OCI-LY3 (cell line): ENCODE data around the gene C20orf173.

Experiments
- CTCF ChIP-seq: fragments of 200-600, 300-600 bp; sonication (generic); IDR thresholded peaks from 2 replicates; pipeline ENCODE4 v1.5.1; 2014; ENCODE audit warnings: antibody characterized with exemption, low read length, low read depth
- EZH2phosphoT487 ChIP-seq: fragments of 200-600 bp; shearing (Covaris generic); IDR thresholded peaks from 2 replicates; pipeline ENCODE4 v1.6.1; 2018; ENCODE audit warnings: antibody characterized with exemption, mixed run types, low read depth

DNA sequence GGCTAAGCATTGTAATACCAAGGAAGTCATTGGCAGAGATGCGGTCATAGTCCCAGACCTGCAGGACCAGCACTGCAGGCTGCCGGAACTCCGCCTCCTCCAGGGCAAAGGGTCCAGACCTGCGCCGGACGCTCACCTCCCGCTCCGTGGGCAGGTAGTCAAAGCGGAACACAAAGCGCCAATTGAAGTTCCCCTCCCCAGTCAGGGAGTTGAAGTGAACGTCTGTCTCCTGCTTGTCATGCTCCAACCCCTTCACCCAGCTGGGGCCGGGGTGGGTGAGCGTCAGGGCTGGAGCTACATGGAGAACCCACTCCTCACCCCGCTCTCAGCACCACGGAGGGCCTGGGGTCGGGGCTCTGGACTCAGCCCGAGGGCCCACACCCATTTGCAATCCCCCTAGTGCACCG, 30.7 kb upstream of the C20orf173 start:
- TF ChIP-seq CTCF (no peak), EZH2phosphoT487 (no peak)
